Central memory CD4-positive, alpha-beta T cell (primary cell): ENCODE results near the gene ATXN3L.

Experiments
- DNase-seq: peaks from one replicate; pipeline ENCODE4 v3.0.0; 2022
- total RNA-seq, 3 experiments: gene quantifications; one replicate each; lab custom pipeline; 2026; lab: John Stamatoyannopoulos, UW

Gene ATXN3L
- total RNA-seq: 0 reads per million in 3 experiments

GRCh38 chrX:13319953-13320352 is at the start of gene ATXN3L:
ATXN3L (minus strand) TSS chrX:13320053; CDS start chrX:13319934, 119 bp downstream.
- no peak for DNase-seq

- DNase-seq: no peak
Observed at GRCh38 chrX:13369256-13370030, 49.6 kb upstream of the ATXN3L start.

- no peak for DNase-seq
Observed at GRCh38 chrX:13367950-13368349, 48.1 kb upstream of the ATXN3L start.

GRCh38 chrX:13366698-13367097 is 46.8 kb upstream of the ATXN3L start:
- no peak for DNase-seq

GRCh38 chrX:13365161-13365560 is 45.3 kb upstream of the ATXN3L start:
- DNase-seq: no peak

- DNase-seq: no peak
Observed at GRCh38 chrX:13364230-13364857, 44.5 kb upstream of the ATXN3L start.

GRCh38 chrX:13360146-13360545 is 40.3 kb upstream of the ATXN3L start:
- no peak for DNase-seq

GRCh38 chrX:13357925-13358324 is 38.1 kb upstream of the ATXN3L start:
- DNase-seq: no peak

- DNase-seq: no peak
Observed at GRCh38 chrX:13346646-13347045, 26.8 kb upstream of the ATXN3L start.

GRCh38 chrX:13345438-13345837 is 25.6 kb upstream of the ATXN3L start:
- no peak for DNase-seq

GRCh38 chrX:13345037-13345436 is 25.2 kb upstream of the ATXN3L start:
- DNase-seq: no peak

GRCh38 chrX:13341491-13342101 is 21.7 kb upstream of the ATXN3L start:
- no peak for DNase-seq

GRCh38 chrX:13340182-13340791 is 20.4 kb upstream of the ATXN3L start:
- DNase-seq: no peak

GRCh38 chrX:13339607-13340006 is 19.8 kb upstream of the ATXN3L start:
- no peak for DNase-seq

- no peak for DNase-seq
Observed at GRCh38 chrX:13338996-13339515, 19.2 kb upstream of the ATXN3L start.

GRCh38 chrX:13334491-13334890 is 14.6 kb upstream of the ATXN3L start:
- DNase-seq: no peak

GRCh38 chrX:13330446-13330845 is 10.6 kb upstream of the ATXN3L start:
- DNase-seq: no peak

GRCh38 chrX:13327666-13328065 is 7.8 kb upstream of the ATXN3L start:
- no peak for DNase-seq

GRCh38 chrX:13323241-13323640 is 3.4 kb upstream of the ATXN3L start:
- DNase-seq: no peak

- no peak for DNase-seq
Observed at GRCh38 chrX:13317366-13317765, 2.5 kb downstream of the ATXN3L start.

GRCh38 chrX:13311560-13311959 is 8.3 kb downstream of the ATXN3L start:
- no peak for DNase-seq

GRCh38 chrX:13309631-13310030 is 10.2 kb downstream of the ATXN3L start:
- no peak for DNase-seq

- no peak for DNase-seq
Observed at GRCh38 chrX:13307041-13307440, 12.8 kb downstream of the ATXN3L start.
